Naive thymus-derived CD4-positive, alpha-beta T cell (primary cell): ENCODE data around the gene DCTD. TPM values are rescaled to one million over a fixed set of nuclear protein-coding genes. Genes with fewer than 3 reads are reported as not detected.
A peak's percentile ranks its signal among the peaks of the same experiment; 100 is the strongest.

Experiments
- ATAC-seq: fragments of 150-1000 bp; cut with Tn5 transposase; 2 replicates; pipeline ENCODE4 v1.10.0; 2021; ENCODE audit warnings: mild to moderate bottlenecking, moderate library complexity
- CTCF ChIA-PET: fragments of 350-600 bp; sonication (Branson Sonifier 250); formaldehyde crosslinking; loops from one replicate; lab custom pipeline; 2021; ENCODE audit warnings: antibody characterized with exemption; lab: Charles Lee
- POLR2A ChIA-PET: fragments of 350-600 bp; sonication (Branson Sonifier 250); formaldehyde crosslinking; loops from one replicate; lab custom pipeline; 2021; ENCODE audit warnings: antibody characterized with exemption, inconsistent platforms; lab: Charles Lee
- DNase-seq, 9 donors: peaks; one replicate each; pipeline versions ENCODE4 v3.0.0 to v3.0.0-alpha.2; 2020 to 2022; ENCODE audit warnings: mixed read lengths in 1 of 9
- H3K27ac ChIP-seq: one replicate; pipeline ENCODE4 v1.7.0; 2013; ENCODE audit warnings: mild to moderate bottlenecking, low read depth, low read length, moderate library complexity
- H3K27me3 ChIP-seq, 2 donors: one replicate each; pipeline ENCODE4 v1.7.0; 2013; ENCODE audit warnings: low read length in 2 of 2, mild to moderate bottlenecking in 2 of 2, moderate library complexity in 2 of 2; ENCODE audit not compliant: control insufficient read depth in 2 of 2, insufficient read depth in 2 of 2
- H3K36me3 ChIP-seq, 3 experiments: 1 replicate in 2 of 3; 2 replicates in 1 of 3; pipeline ENCODE4 v1.7.0; 2013; ENCODE audit warnings: low read length in 3 of 3, mild to moderate bottlenecking in 3 of 3, moderate library complexity in 1 of 3; ENCODE audit not compliant: insufficient read depth in 3 of 3, control insufficient read depth in 2 of 3
- H3K4me1 ChIP-seq, 2 donors: one replicate each; pipeline ENCODE4 v1.7.0; 2013; ENCODE audit warnings: low read length in 2 of 2, mild to moderate bottlenecking in 2 of 2, moderate library complexity in 1 of 2; ENCODE audit not compliant: control insufficient read depth in 2 of 2, insufficient read depth in 2 of 2
- H3K4me3 ChIP-seq: 2 replicates; pipeline ENCODE4 v1.7.0; 2013; ENCODE audit warnings: mild to moderate bottlenecking, low read length
- H3K9me3 ChIP-seq, 3 experiments: 1 replicate in 2 of 3; 2 replicates in 1 of 3; pipeline ENCODE4 v1.7.0; 2013; ENCODE audit warnings: low read length in 3 of 3; ENCODE audit not compliant: control insufficient read depth in 2 of 3
- H3K27ac Mint-ChIP-seq, 9 donors: one replicate each; pipeline ENCODE4 v1.8.0; 2020 to 2022; ENCODE audit warnings: mixed read lengths in 9 of 9, mild to moderate bottlenecking in 8 of 9, moderate library complexity in 5 of 9, inconsistent platforms in 2 of 9
- H3K27me3 Mint-ChIP-seq, 5 donors: one replicate each; pipeline ENCODE4 v1.8.0; 2021 to 2022; ENCODE audit warnings: mixed read lengths in 5 of 5, mild to moderate bottlenecking in 1 of 5
- H3K36me3 Mint-ChIP-seq, 5 donors: one replicate each; pipeline ENCODE4 v1.8.0; 2020 to 2022; ENCODE audit warnings: mixed read lengths in 5 of 5, mild to moderate bottlenecking in 3 of 5, inconsistent platforms in 1 of 5
- H3K4me1 Mint-ChIP-seq, 7 donors: one replicate each; pipeline ENCODE4 v1.8.0; 2020 to 2022; ENCODE audit warnings: mixed read lengths in 7 of 7, mild to moderate bottlenecking in 3 of 7, inconsistent platforms in 1 of 7
- H3K4me3 Mint-ChIP-seq, 10 donors: one replicate each; pipeline ENCODE4 v1.8.0; 2020 to 2022; ENCODE audit warnings: mild to moderate bottlenecking in 10 of 10, mixed read lengths in 10 of 10, moderate library complexity in 6 of 10, inconsistent platforms in 2 of 10
- H3K9me3 Mint-ChIP-seq, 11 donors: one replicate each; pipeline ENCODE4 v1.8.0; 2020 to 2022; ENCODE audit warnings: mixed read lengths in 11 of 11, mild to moderate bottlenecking in 4 of 11, inconsistent platforms in 1 of 11, moderate library complexity in 1 of 11
- intact Hi-C, 2 donors: fragments of 100-400 bp; cut with micrococcal nuclease; formaldehyde crosslinking; loops; one replicate each; pipeline ENCODE4 v1.15.1; 2023
- polyA plus RNA-seq, 2 donors: library from polyadenylated mRNA; unstranded; fragments of 300-500 nt; fragmentation: Illumina TruSeq; gene quantifications; one replicate each; pipeline ENCODE4 v1.2.3, GENCODE V29; 2021
- total RNA-seq, 6 experiments: library from RNA in 5 of 6; stranded (reverse) in 5 of 6; gene quantifications; 1 replicate in 5 of 6; 2 replicates in 1 of 6; pipeline ENCODE4 v1.2.3 and lab custom pipeline; 2021 to 2026

The DCTD gene
- total and polyA plus RNA-seq, 7 experiments from 2014 or later: 61.4 to 84.7 (median 70.6) TPM

- no peaks in the 10 kb centered on the region for H3K4me1 ChIP-seq
- H3K36me3 Mint-ChIP-seq: peaks cover 36 to 92% (median 79%) of the 10 kb centered on the region in 5 donors
- no peak overlapping the region for H3K4me3 Mint-ChIP-seq
- peaks cover 0 to 9% (median 6%) of the 10 kb centered on the region in 3 experiments for H3K9me3 ChIP-seq
- no peak overlapping the region for H3K27ac ChIP-seq
- DNase-seq (no peak), ATAC-seq (no peak)
- H3K4me1 Mint-ChIP-seq: no peaks in the 10 kb centered on the region
- no peak overlapping the region for H3K4me3 ChIP-seq
- CTCF ChIA-PET: no interaction called here
- intact Hi-C loops: no loop called here
- H3K27me3 ChIP-seq: no peaks in the 10 kb centered on the region
- H3K9me3 Mint-ChIP-seq: peaks cover 0 to 37% (median 9%) of the 10 kb centered on the region in 11 donors
- no peaks in the 10 kb centered on the region for H3K27me3 Mint-ChIP-seq
- POLR2A ChIA-PET: no interaction called here
- peaks cover 0 to 66% (median 0%) of the 10 kb centered on the region in 3 experiments for H3K36me3 ChIP-seq
- no peak overlapping the region for H3K27ac Mint-ChIP-seq
Measured at GRCh38 chr4:182885022-182885737, 32.0 kb downstream of the DCTD start.

GRCh38 chr4:182884040-182884439 lies 33.1 kb downstream of the DCTD start:
- Mint-ChIP-seq H3K27me3 (no peaks in the 10 kb centered on the region), H3K4me1 (no peaks in the 10 kb centered on the region), H3K27ac (no peak overlapping the region), H3K4me3 (no peak overlapping the region), H3K36me3 (peaks cover 29 to 81% (median 68%) of the 10 kb centered on the region in 5 donors), H3K9me3 (peaks cover 0 to 37% (median 9%) of the 10 kb centered on the region in 11 donors)
- POLR2A ChIA-PET: interaction anchor here (0.8 kb wide), 1 partner anchor 32 kb away, joined by 3 read pairs; no protein-coding TSS in a partner anchor
- CTCF ChIA-PET: no interaction called here
- Histone ChIP-seq H3K36me3 (peaks cover 0 to 56% (median 0%) of the 10 kb centered on the region in 3 experiments), H3K27ac (no peak overlapping the region), H3K27me3 (no peaks in the 10 kb centered on the region), H3K9me3 (peaks cover 0 to 9% (median 6%) of the 10 kb centered on the region in 3 experiments), H3K4me1 (no peaks in the 10 kb centered on the region), H3K4me3 (no peak overlapping the region)
- DNase-seq (no peak), ATAC-seq (no peak)
- intact Hi-C loops: no loop called here

- Histone ChIP-seq H3K4me1 (no peaks in the 10 kb centered on the region), H3K36me3 (peaks cover 0 to 49% (median 0%) of the 10 kb centered on the region in 3 experiments), H3K4me3 (no peak overlapping the region), H3K27ac (no peak overlapping the region), H3K9me3 (peaks cover 0 to 9% (median 6%) of the 10 kb centered on the region in 3 experiments), H3K27me3 (no peaks in the 10 kb centered on the region)
- H3K4me3 Mint-ChIP-seq: no peak overlapping the region
- H3K36me3 Mint-ChIP-seq: peaks cover 25 to 74% (median 61%) of the 10 kb centered on the region in 5 donors
- peak overlapping the region in 1 of 9 donors; percentile 47 for H3K27ac Mint-ChIP-seq
- POLR2A ChIA-PET: interaction anchor here (0.8 kb wide), 1 partner anchor 33 kb away, joined by 3 read pairs; no protein-coding TSS in a partner anchor
- peaks cover 0 to 37% (median 9%) of the 10 kb centered on the region in 11 donors for H3K9me3 Mint-ChIP-seq
- ATAC-seq (no peak), DNase-seq (no peak)
- CTCF ChIA-PET: no interaction called here
- no peaks in the 10 kb centered on the region for H3K27me3 Mint-ChIP-seq
- no peaks in the 10 kb centered on the region for H3K4me1 Mint-ChIP-seq
- intact Hi-C loops: no loop called here
Measured at GRCh38 chr4:182883351-182883750, 33.8 kb downstream of the DCTD start.

- Histone ChIP-seq H3K27ac (no peak overlapping the region), H3K9me3 (peaks cover 0 to 9% (median 6%) of the 10 kb centered on the region in 3 experiments), H3K4me3 (no peak overlapping the region), H3K4me1 (no peaks in the 10 kb centered on the region), H3K36me3 (peaks cover 0 to 43% (median 0%) of the 10 kb centered on the region in 3 experiments), H3K27me3 (no peaks in the 10 kb centered on the region)
- Mint-ChIP-seq H3K4me3 (no peak overlapping the region), H3K27ac (no peak overlapping the region), H3K9me3 (peaks cover 0 to 32% (median 7%) of the 10 kb centered on the region in 11 donors), H3K4me1 (no peaks in the 10 kb centered on the region), H3K27me3 (no peaks in the 10 kb centered on the region), H3K36me3 (peaks cover 20 to 71% (median 58%) of the 10 kb centered on the region in 5 donors)
- ATAC-seq (no peak), DNase-seq (no peak)
- ChIA-PET CTCF (interaction anchor here (0.6 kb wide), 1 partner anchor 769 kb away, joined by 3 read pairs; no protein-coding TSS in a partner anchor), POLR2A (no interaction called here)
- intact Hi-C loops: no loop called here
Measured at GRCh38 chr4:182881914-182882313, 35.3 kb downstream of the DCTD start.

GRCh38 chr4:182880387-182881356 lies 36.5 kb downstream of the DCTD start:
- Histone ChIP-seq H3K4me3 (no peak overlapping the region), H3K27ac (no peak overlapping the region), H3K27me3 (no peaks in the 10 kb centered on the region), H3K36me3 (peaks cover 0 to 43% (median 0%) of the 10 kb centered on the region in 3 experiments), H3K4me1 (no peaks in the 10 kb centered on the region), H3K9me3 (peaks cover 0 to 8% (median 6%) of the 10 kb centered on the region in 3 experiments)
- intact Hi-C loops: no loop called here
- POLR2A ChIA-PET: interaction anchor here (0.5 kb wide), 1 partner anchor 220 kb away, joined by 3 read pairs; no protein-coding TSS in a partner anchor
- H3K4me1 Mint-ChIP-seq: no peaks in the 10 kb centered on the region
- H3K27me3 Mint-ChIP-seq: no peaks in the 10 kb centered on the region
- peaks cover 0 to 22% (median 7%) of the 10 kb centered on the region in 11 donors for H3K9me3 Mint-ChIP-seq
- CTCF ChIA-PET: no interaction called here
- no peak overlapping the region for H3K27ac Mint-ChIP-seq
- ATAC-seq (no peak), DNase-seq (peak in 1 of 9 donors; percentile 2)
- no peak overlapping the region for H3K4me3 Mint-ChIP-seq
- peaks cover 18 to 68% (median 50%) of the 10 kb centered on the region in 5 donors for H3K36me3 Mint-ChIP-seq

- Histone ChIP-seq H3K27me3 (no peaks in the 10 kb centered on the region), H3K27ac (no peak overlapping the region), H3K36me3 (peaks cover 0 to 38% (median 0%) of the 10 kb centered on the region in 3 experiments), H3K9me3 (peaks cover 0 to under 1% (median 0%) of the 10 kb centered on the region in 3 experiments), H3K4me3 (no peak overlapping the region), H3K4me1 (no peaks in the 10 kb centered on the region)
- intact Hi-C loops: no loop called here
- DNase-seq (no peak), ATAC-seq (no peak)
- peaks cover 15 to 66% (median 50%) of the 10 kb centered on the region in 5 donors for H3K36me3 Mint-ChIP-seq
- no peaks in the 10 kb centered on the region for H3K27me3 Mint-ChIP-seq
- POLR2A ChIA-PET: interaction anchor here (0.5 kb wide), 1 partner anchor 220 kb away, joined by 3 read pairs; no protein-coding TSS in a partner anchor
- H3K27ac Mint-ChIP-seq: no peak overlapping the region
- H3K4me1 Mint-ChIP-seq: no peaks in the 10 kb centered on the region
- no peak overlapping the region for H3K4me3 Mint-ChIP-seq
- H3K9me3 Mint-ChIP-seq: peaks cover 0 to 14% (median 2%) of the 10 kb centered on the region in 11 donors
- CTCF ChIA-PET: no interaction called here
Measured at GRCh38 chr4:182879913-182880312, 37.3 kb downstream of the DCTD start.
